ENCODE data around the gene EPB41L4A. TPM values are rescaled to one million over a fixed set of nuclear protein-coding genes. Genes with fewer than 3 reads are reported as not detected.

Gene EPB41L4A
- total RNA-seq, 2 donors from 2014 or later: 7.7 to 9.9 TPM

GRCh38 chr5:112117551-112117950 lies 301.5 kb downstream of the EPB41L4A start:
- Histone ChIP-seq H3K9me3 (ENCODE audit: control insufficient read depth, low read length) (no peaks in the 10 kb centered on the region), H3K9ac (ENCODE audit: extremely low read depth, low read length, poor library complexity, severe bottlenecking) (no peak overlapping the region), H3K27me3 (ENCODE audit: control insufficient read depth, insufficient read depth, low read length, poor library complexity, severe bottlenecking) (no peaks in the 10 kb centered on the region), H3K4me1 (ENCODE audit: control insufficient read depth, insufficient read depth, low read length) (no peaks in the 10 kb centered on the region), H3K4me3 (ENCODE audit: low read length) (no peak overlapping the region), H3K36me3 (ENCODE audit: control insufficient read depth, insufficient read depth, low read length) (no peaks in the 10 kb centered on the region), H3K27ac (ENCODE audit: low read depth, low read length) (no peak overlapping the region)
- no peak for TF ChIP-seq CTCF (conservative IDR thresholded peaks at IDR 0.05)
- Mint-ChIP-seq H3K9me3 (no peaks in the 10 kb centered on the region), H3K4me1 (peaks cover 10% of the 10 kb centered on the region), H3K4me3 (no peak overlapping the region), H3K27ac (no peak overlapping the region), H3K36me3 (ENCODE audit: low read depth) (no peaks in the 10 kb centered on the region), H3K27me3 (ENCODE audit: insufficient read depth) (no peaks in the 10 kb centered on the region)
- DNase-seq: no peak
- WGBS, 2 experiments (ENCODE audit: insufficient coverage in 1 of 2, insufficient read length in 1 of 2): 94 to 100% methylated on average over 1 of the region's 1 CpG

GRCh38 chr5:112116371-112116770 lies 302.7 kb downstream of the EPB41L4A start:
- H3K9me3 ChIP-seq (ENCODE audit: control insufficient read depth, low read length): no peaks in the 10 kb centered on the region
- no peaks in the 10 kb centered on the region for H3K36me3 ChIP-seq (ENCODE audit: control insufficient read depth, insufficient read depth, low read length)
- Mint-ChIP-seq H3K36me3 (ENCODE audit: low read depth) (no peaks in the 10 kb centered on the region), H3K27me3 (ENCODE audit: insufficient read depth) (no peaks in the 10 kb centered on the region), H3K27ac (no peak overlapping the region), H3K4me1 (peaks cover 10% of the 10 kb centered on the region), H3K9me3 (no peaks in the 10 kb centered on the region), H3K4me3 (no peak overlapping the region)
- H3K27ac ChIP-seq (ENCODE audit: low read depth, low read length): peak overlapping the region; percentile 12
- no peaks in the 10 kb centered on the region for H3K27me3 ChIP-seq (ENCODE audit: control insufficient read depth, insufficient read depth, low read length, poor library complexity, severe bottlenecking)
- no peak for DNase-seq
- H3K4me1 ChIP-seq (ENCODE audit: control insufficient read depth, insufficient read depth, low read length): no peaks in the 10 kb centered on the region
- no peak for TF ChIP-seq CTCF (conservative IDR thresholded peaks at IDR 0.05)
- H3K4me3 ChIP-seq (ENCODE audit: low read length): no peak overlapping the region
- no peak overlapping the region for H3K9ac ChIP-seq (ENCODE audit: extremely low read depth, low read length, poor library complexity, severe bottlenecking)

GRCh38 chr5:112113565-112113964 lies 305.5 kb downstream of the EPB41L4A start:
- Histone ChIP-seq H3K4me3 (ENCODE audit: low read length) (no peak overlapping the region), H3K9me3 (ENCODE audit: control insufficient read depth, low read length) (no peaks in the 10 kb centered on the region), H3K27ac (ENCODE audit: low read depth, low read length) (no peak overlapping the region), H3K9ac (ENCODE audit: extremely low read depth, low read length, poor library complexity, severe bottlenecking) (no peak overlapping the region), H3K36me3 (ENCODE audit: control insufficient read depth, insufficient read depth, low read length) (no peaks in the 10 kb centered on the region), H3K4me1 (ENCODE audit: control insufficient read depth, insufficient read depth, low read length) (peaks cover 8% of the 10 kb centered on the region), H3K27me3 (ENCODE audit: control insufficient read depth, insufficient read depth, low read length, poor library complexity, severe bottlenecking) (no peaks in the 10 kb centered on the region)
- 88 to 91% methylated on average over 1 to 2 of the region's 2 CpGs for whole genome bisulfite sequencing, 2 experiments (ENCODE audit: insufficient coverage in 1 of 2, insufficient read length in 1 of 2)
- TF ChIP-seq CTCF (conservative IDR thresholded peaks at IDR 0.05): no peak
- no peak for DNase-seq
- Mint-ChIP-seq H3K27ac (no peak overlapping the region), H3K4me3 (no peak overlapping the region), H3K4me1 (peaks cover 18% of the 10 kb centered on the region), H3K36me3 (ENCODE audit: low read depth) (no peaks in the 10 kb centered on the region), H3K9me3 (no peaks in the 10 kb centered on the region), H3K27me3 (ENCODE audit: insufficient read depth) (no peaks in the 10 kb centered on the region)

All from endodermal cell (in vitro differentiated cells).